Measurements from ENCODE around the gene RNU5B-1. TPM values are rescaled to one million over a fixed set of nuclear protein-coding genes. Genes with fewer than 3 reads are reported as not detected.

Gene RNU5B-1
- total and polyA plus RNA-seq, 2 of the 4 experiments (the other 2 are of a cell fraction) = not detected

GRCh38 chr15:65303687-65304380, 643 bp upstream of the RNU5B-1 start:
- Histone ChIP-seq H2BK120ac (ENCODE audit: low read depth, low read length) (peak overlapping the region; percentile 25), H2AFZ (replicated peaks; ENCODE audit: low read length, poor library complexity) (peak overlapping the region; percentile 90), H3K9ac (ENCODE audit: low read depth, low read length) (peak overlapping the region; percentile 67), H3K9me1 (ENCODE audit: insufficient read depth, low read length) (no peaks in the 10 kb centered on the region), H4K20me1 (ENCODE audit: insufficient read depth, low read length) (peaks cover 9% of the 10 kb centered on the region), H3K9me3 (ENCODE audit: control insufficient read depth, insufficient read depth, low read length) (no peaks in the 10 kb centered on the region), H3K27me3 (ENCODE audit: control insufficient read depth, insufficient read depth, low read length) (no peaks in the 10 kb centered on the region), H3K4me3 (ENCODE audit: insufficient read depth, low read depth, low read length) (peak overlapping the region; percentile 50), H3K14ac (replicated peaks; ENCODE audit: low read depth, low read length) (peak overlapping the region; percentile 3), H2BK5ac (ENCODE audit: low read depth, low read length, poor library complexity, severe bottlenecking) (peak overlapping the region; percentile 97), H4K8ac (ENCODE audit: low read depth in 2 of 2, low read length in 2 of 2) (peak overlapping the region; percentile 51 to 87), H4K5ac (ENCODE audit: low read depth, low read length) (peak overlapping the region; percentile 65), H3K79me1 (ENCODE audit: low read depth in 1 of 2, low read length in 2 of 2) (no peaks in the 10 kb centered on the region), H2BK15ac (ENCODE audit: low read depth, low read length) (peak overlapping the region; percentile 4; the same call in 1 of the 3 replicates), H3K4ac (ENCODE audit: low read depth, low read length) (peak overlapping the region; percentile 83), H3K23ac (ENCODE audit: low read depth, low read length) (peak overlapping the region; percentile 39), H3K36me3 (ENCODE audit: control insufficient read depth, insufficient read depth, low read length) (no peaks in the 10 kb centered on the region), H2AK5ac (ENCODE audit: low read depth, low read length) (no peak overlapping the region), H3K4me1 (ENCODE audit: control insufficient read depth, insufficient read depth, low read length) (peaks cover 3% of the 10 kb centered on the region), H3K4me2 (ENCODE audit: low read depth, low read length) (peak overlapping the region; percentile 90), H3K27ac (ENCODE audit: insufficient read depth, low read length) (peak overlapping the region; percentile 56), H3K18ac (ENCODE audit: low read depth, low read length) (peak overlapping the region; percentile 50), H4K91ac (ENCODE audit: insufficient read depth, low read depth, low read length) (peak overlapping the region; percentile 42), H2AK9ac (replicated peaks; ENCODE audit: low read depth, low read length, poor library complexity) (peak overlapping the region; percentile 0), H2BK20ac (ENCODE audit: low read depth, low read length) (peak overlapping the region; percentile 11), H3K56ac (ENCODE audit: extremely low read depth, insufficient read depth, low read length) (peak overlapping the region; percentile 79)
- ChIA-PET POLR2A (ENCODE audit: unreplicated experiment) (interaction anchor here (0.5 to 1.2 kb wide), 8 partner anchors 18 to 559 kb away, joined by 3 to 11 read pairs (median 5); partner anchors contain the start of genes CLPX and PARP16), CTCF (no interaction called here)
- dilution Hi-C loops (cut with HindIII; ENCODE audit: low sequenced_read_pairs, unreplicated experiment) (no loop called here), in situ Hi-C loops (cut with MboI; ENCODE audit: low sequenced_read_pairs) (no loop called here), intact Hi-C loops (cut with micrococcal nuclease) (loop anchor here (1.0 kb wide), 2 partner anchors 8 to 115 kb away; partner anchors contain the start of gene RNU5A-1)
- DNase-seq = peak; percentile 43
- no TSS peak for BruUV-seq (replicated peaks)
- ATAC-seq (ENCODE audit: low read depth) = peak; percentile 24
- 0% methylated on average over 2 of the region's 24 CpGs; no CpG with 5 or more reads in 1 of the 2 experiments for WGBS, 2 experiments (ENCODE audit: extremely low coverage in 2 of 2, insufficient read length in 1 of 2)
- TF ChIP-seq POLR2A (IDR thresholded peaks at IDR 0.05; ENCODE audit: low read depth, low read length) = no peak
- peak; percentile 54; the same call in 1 of the 2 replicates for TF ChIP-seq MAFK (IDR thresholded peaks at IDR 0.05; ENCODE audit: low read depth, low read length)
- no peak for TF ChIP-seq CHD1 (IDR thresholded peaks at IDR 0.05; ENCODE audit: low read depth, low read length)
- TF ChIP-seq CTCF (conservative IDR thresholded peaks at IDR 0.05; ENCODE audit: low read depth, low read length) = no peak
